Transverse colon (tissue), 4 donors: ENCODE data around the gene COG2. TPM values are rescaled to one million over a fixed set of nuclear protein-coding genes. Genes with fewer than 3 reads are reported as not detected.

Experiments used
- DNase-seq: peaks from one replicate; pipeline ENCODE4 v3.0.0-alpha.2; 2019
- H3K27ac ChIP-seq, 4 donors: fragments of 200-600 bp; sonication (generic); 2 replicates each; pipeline ENCODE4 v1.5.1; 2016 to 2018; ENCODE audit warnings: inconsistent platforms in 4 of 4
- H3K27me3 ChIP-seq: fragments of 200-600 bp; sonication (generic); 2 replicates; pipeline ENCODE4 v1.5.1; 2017; ENCODE audit warnings: inconsistent platforms
- H3K36me3 ChIP-seq, 4 donors: fragments of 200-600 bp; sonication (generic); 2 replicates each; pipeline ENCODE4 v1.5.1; 2017 to 2019; ENCODE audit warnings: inconsistent platforms in 4 of 4
- H3K4me1 ChIP-seq, 4 donors: fragments of 200-600 bp; sonication (generic); 2 replicates each; pipeline ENCODE4 v1.5.1; 2017 to 2020; ENCODE audit warnings: inconsistent platforms in 4 of 4
- H3K4me3 ChIP-seq, 4 donors: fragments of 200-600 bp; sonication (generic); 1 replicate in 1 of 4; 2 replicates in 3 of 4; pipeline versions ENCODE4 v1.5.1 to v1.6.1; 2017 to 2019; ENCODE audit warnings: inconsistent platforms in 4 of 4
- H3K9me3 ChIP-seq, 2 donors: fragments of 200-600 bp; sonication (generic); 2 replicates each; pipeline ENCODE4 v1.5.1; 2017 to 2019; ENCODE audit warnings: inconsistent platforms in 2 of 2
- CTCF ChIP-seq, 5 experiments: fragments of 200-600 bp in 3 of 5; fragments of 450-650 bp in 2 of 5; sonication (generic) in 3 of 5; IDR thresholded peaks; 1 replicate in 2 of 5; 2 replicates in 3 of 5; pipeline ENCODE4 v1.5.1; 2016 to 2017; ENCODE audit warnings: antibody characterized with exemption in 5 of 5, inconsistent platforms in 3 of 5, mild to moderate bottlenecking in 2 of 5, moderate library complexity in 1 of 5
- EP300 ChIP-seq: sonication (generic); formaldehyde crosslinking; IDR thresholded peaks from one replicate; pipeline ENCODE4 v1.6.1; 2017; ENCODE audit warnings: antibody characterized with exemption, low read depth
- POLR2A ChIP-seq: fragments of 450-650 bp; IDR thresholded peaks from one replicate; pipeline ENCODE4 v1.6.1; 2016; ENCODE audit warnings: antibody characterized with exemption, mild to moderate bottlenecking, moderate library complexity
- POLR2AphosphoS5 ChIP-seq, 3 donors: sonication (generic); formaldehyde crosslinking; IDR thresholded peaks; one replicate each; pipeline ENCODE4 v1.6.1; 2016; ENCODE audit warnings: antibody characterized with exemption in 3 of 3
- WGBS, 2 donors: methylation state at CpG; one replicate each; pipeline ENCODE4 v1.1.5; 2018; ENCODE audit warnings: low coverage in 1 of 2; 5-methylcytosine and 5-hydroxymethylcytosine counted together
- in situ Hi-C, 4 donors: fragments of 200-750 bp; cut with MboI; loops; one replicate each; pipeline versions ENCODE4 v1.15.0 to v1.15.1; 2017; ENCODE audit warnings: low sequenced_read_pairs in 3 of 4, low pct_ligation_motif_present in 1 of 4, low pct_unique_long_range_greater_than_20kb in 1 of 4
- intact Hi-C: fragments of 100-400 bp; cut with DNase I; formaldehyde crosslinking; loops from one replicate; pipeline ENCODE4 v1.15.1; 2023; ENCODE audit warnings: low total_unique reads
- total RNA-seq, 4 donors: library from RNA; depleted of rRNA; stranded (reverse); fragments of >200 nt; gene quantifications; one replicate each; pipeline ENCODE4 v1.1.0, GENCODE V29; 2016

Gene COG2
- total RNA-seq, 4 donors from 2014 or later, result 14.3 to 43.3 (median 29.2) TPM

- peak overlapping the region in 1 of 4 donors; percentile 13 for H3K27ac ChIP-seq
- H3K4me3 ChIP-seq, result no peak overlapping the region
- WGBS, 2 donors, result 20 to 89% methylated on average over 1 to 9 of the region's 9 CpGs
- intact Hi-C loops, result no loop called here
- no peaks in the 10 kb centered on the region for H3K27me3 ChIP-seq
- in situ Hi-C loops, result no loop called here
- H3K36me3 ChIP-seq, result no peaks in the 10 kb centered on the region
- H3K9me3 ChIP-seq, result no peaks in the 10 kb centered on the region
- no peak for TF ChIP-seq EP300
- no peak for TF ChIP-seq POLR2AphosphoS5 (IDR thresholded peaks at IDR 0.05)
- no peak for TF ChIP-seq CTCF (IDR thresholded peaks at IDR 0.05)
- TF ChIP-seq POLR2A, result no peak
- no peak for DNase-seq
- peaks cover 0 to 12% (median 4%) of the 10 kb centered on the region in 4 donors for H3K4me1 ChIP-seq
Observed at GRCh38 chr1:230706020-230706699, 63.9 kb downstream of the COG2 start.

GRCh38 chr1:230706887-230707731, 64.8 kb downstream of the COG2 start:
- WGBS, 2 donors, result 88% methylated on average over 19 of the region's 20 CpGs; no CpG with 5 or more reads in 1 of the 2 donors
- DNase-seq, result no peak
- Histone ChIP-seq H3K4me1 (peaks cover 0 to 12% (median 4%) of the 10 kb centered on the region in 4 donors), H3K4me3 (no peak overlapping the region), H3K36me3 (no peaks in the 10 kb centered on the region), H3K27ac (no peak overlapping the region), H3K9me3 (no peaks in the 10 kb centered on the region), H3K27me3 (no peaks in the 10 kb centered on the region)
- no peak for TF ChIP-seq POLR2A
- TF ChIP-seq EP300, result no peak
- no peak for TF ChIP-seq POLR2AphosphoS5 (IDR thresholded peaks at IDR 0.05)
- no peak for TF ChIP-seq CTCF (IDR thresholded peaks at IDR 0.05)
- intact Hi-C loops, result no loop called here
- in situ Hi-C loops, result no loop called here

- H3K36me3 ChIP-seq, result no peaks in the 10 kb centered on the region
- no peak for DNase-seq
- no peaks in the 10 kb centered on the region for H3K27me3 ChIP-seq
- no peak for TF ChIP-seq EP300
- TF ChIP-seq CTCF (IDR thresholded peaks at IDR 0.05), result no peak
- no peak for TF ChIP-seq POLR2A
- TF ChIP-seq POLR2AphosphoS5 (IDR thresholded peaks at IDR 0.05), result no peak
- H3K4me3 ChIP-seq, result no peak overlapping the region
- peaks cover 0 to 12% (median 4%) of the 10 kb centered on the region in 4 donors for H3K4me1 ChIP-seq
- H3K9me3 ChIP-seq, result no peaks in the 10 kb centered on the region
- in situ Hi-C loops, result no loop called here
- WGBS, 2 donors, result 69 to 83% methylated on average over 4 to 22 of the region's 22 CpGs
- intact Hi-C loops, result no loop called here
- H3K27ac ChIP-seq, result peak overlapping the region in 1 of 4 donors; percentile 28
Observed at GRCh38 chr1:230707732-230708630, 65.7 kb downstream of the COG2 start.
